Heart left ventricle (tissue), 16 donors: ENCODE results near the gene BICD2. TPM values are rescaled to one million over a fixed set of nuclear protein-coding genes. Genes with fewer than 3 reads are reported as not detected.
A peak's percentile ranks its signal among the peaks of the same experiment; 100 is the strongest.

Experiments used
- ATAC-seq, 4 donors: fragments of 200-7000 bp; cut with Tn5 transposase; one replicate each; pipeline ENCODE4 v1.9.1; 2020 to 2022; ENCODE audit warnings: moderate library complexity in 4 of 4, mild to moderate bottlenecking in 3 of 4, moderate number of reproducible peaks in 1 of 4
- DNase-seq, 5 donors: peaks; one replicate each; pipeline ENCODE4 v3.0.0-alpha.2; 2020
- H3K27ac ChIP-seq, 12 donors: fragments of 200-600 bp; sonication (generic) in 4 of 12; one replicate each; pipeline versions ENCODE4 v1.5.0 to v1.8.0; 2016 to 2022; ENCODE audit warnings: mild to moderate bottlenecking in 2 of 12
- H3K27me3 ChIP-seq, 9 donors: fragments of 200-600 bp; sonication (generic) in 2 of 9; one replicate each; pipeline versions ENCODE4 v1.5.1 to v1.8.0; 2016 to 2022; ENCODE audit warnings: mild to moderate bottlenecking in 3 of 9
- H3K36me3 ChIP-seq, 9 donors: fragments of 200-600 bp; sonication (generic) in 2 of 9; one replicate each; pipeline versions ENCODE4 v1.5.0 to v1.8.0; 2018 to 2022; ENCODE audit warnings: mild to moderate bottlenecking in 2 of 9
- H3K4me1 ChIP-seq, 12 donors: fragments of 200-600 bp; sonication (generic) in 4 of 12; one replicate each; pipeline versions ENCODE4 v1.5.0 to v1.8.0; 2016 to 2022; ENCODE audit warnings: mild to moderate bottlenecking in 3 of 12
- H3K4me3 ChIP-seq, 12 donors: fragments of 200-600 bp; sonication (generic) in 4 of 12; one replicate each; pipeline versions ENCODE4 v1.5.0 to v1.8.0; 2017 to 2022; ENCODE audit warnings: mild to moderate bottlenecking in 9 of 12, moderate library complexity in 4 of 12
- H3K9me3 ChIP-seq, 12 donors: fragments of 200-600 bp; sonication (generic) in 4 of 12; one replicate each; pipeline versions ENCODE4 v1.5.0 to v1.8.0; 2016 to 2022; ENCODE audit warnings: mild to moderate bottlenecking in 1 of 12
- CTCF ChIP-seq, 12 donors: fragments of 200-600 bp; sonication (generic) in 4 of 12; IDR thresholded peaks; one replicate each; pipeline versions ENCODE4 v1.5.0 to v1.8.0; 2018 to 2022; ENCODE audit warnings: antibody characterized with exemption in 12 of 12, mild to moderate bottlenecking in 5 of 12
- POLR2A ChIP-seq, 2 donors: fragments of 450-650 bp; IDR thresholded peaks; one replicate each; pipeline ENCODE4 v1.6.1; 2017; ENCODE audit warnings: antibody characterized with exemption in 2 of 2, mild to moderate bottlenecking in 2 of 2, moderate library complexity in 2 of 2
- WGBS, 4 donors: extraction: QIAGEN DNeasy Blood & Tissue Kit in 2 of 4; methylation state at CpG; one replicate each; pipeline versions ENCODE4 v1.1.5 to v1.1.7; 2013 to 2018; 5-methylcytosine and 5-hydroxymethylcytosine counted together
- intact Hi-C, 10 donors: fragments of 100-400 bp; cut with DNase I; formaldehyde crosslinking; loops; one replicate each; pipeline versions ENCODE4 v1.11.1 to v1.14.2; 2022
- polyA plus RNA-seq, 2 donors: library from polyadenylated mRNA; stranded (reverse); fragments of 200-250 nt; gene quantifications; one replicate each; pipeline ENCODE4 v1.2.3, GENCODE V29; 2013
- total RNA-seq, 9 donors: library from RNA; depleted of rRNA in 2 of 9; stranded (reverse); fragments of >200 nt in 2 of 9; fragmentation: NEBNext Ultra II Directional in 3 of 9; extraction: Animal tissue kit (Norgen Biotek cat#: 25700) in 3 of 9; gene quantifications; one replicate each; pipeline versions ENCODE4 v1.1.0 to v1.2.4, GENCODE V29; 2016 to 2023
- donor health status: ischemic (EF 13 %, LVEDD 7.1; RV severe dilation, severe dysfunction).
- donor health status: healthy with polysubstance abuse.
- donor health status: DM: no; HTN: yes; CAD: no.
- donor health status: DM: no; HTN: no; CAD: no.
- donor health status: ischemic (EF 25% LVEDD 6.9; RV normal size, moderate dysfunction).
- donor health status: ischemic (EF 25% LVEDD 5.7; RV mildly dilated, moderate dysfunction).
- donor health status: healthy.
- donor health status: DM: yes; HTN: yes; CAD: no.
- donor health status: ischemic (EF 35%, LVEDD 5.7; RV mildly dilated, moderate dysfunction).
- donor health status: nonischemic (EF 11% LVEDD 7.7; RV severe dilation, severe dysfunction).
- donor health status: DM: yes; HTN: yes; CAD: no.
- donor health status: PGD.
- donor health status: ischemic (EF 29% LVEDD 5.4; RV normal size, mild dysfunction).
- donor health status: nonischemic (EF 23%, LVEDD 6.1; RV moderate dilation, normal function).

BICD2 gene
- total and polyA plus RNA-seq, 11 donors, result 17.6 to 56.7 (median 35.9) TPM

GRCh38 chr9:92746567-92747458 lies 17.8 kb downstream of the BICD2 start:
- TF ChIP-seq POLR2A (IDR thresholded peaks at IDR 0.05), result no peak
- no peak for TF ChIP-seq CTCF (IDR thresholded peaks at IDR 0.05)
- peaks cover 13 to 85% (median 60%) of the 10 kb centered on the region in 12 donors for H3K4me1 ChIP-seq
- no peaks in the 10 kb centered on the region for H3K36me3 ChIP-seq
- no peaks in the 10 kb centered on the region for H3K27me3 ChIP-seq
- intact Hi-C loops, result no loop called here
- H3K27ac ChIP-seq, result peak overlapping the region in 10 of 12 donors; percentile 10 to 59 (median 43)
- WGBS, 4 donors, result 64 to 76% (median 72%) methylated on average over 13 to 14 of the region's 14 CpGs
- ATAC-seq (peak in 3 of 4 donors; percentile 7 to 33 (median 21)), DNase-seq (no peak)
- H3K9me3 ChIP-seq, result no peaks in the 10 kb centered on the region
- H3K4me3 ChIP-seq, result no peak overlapping the region

DNA sequence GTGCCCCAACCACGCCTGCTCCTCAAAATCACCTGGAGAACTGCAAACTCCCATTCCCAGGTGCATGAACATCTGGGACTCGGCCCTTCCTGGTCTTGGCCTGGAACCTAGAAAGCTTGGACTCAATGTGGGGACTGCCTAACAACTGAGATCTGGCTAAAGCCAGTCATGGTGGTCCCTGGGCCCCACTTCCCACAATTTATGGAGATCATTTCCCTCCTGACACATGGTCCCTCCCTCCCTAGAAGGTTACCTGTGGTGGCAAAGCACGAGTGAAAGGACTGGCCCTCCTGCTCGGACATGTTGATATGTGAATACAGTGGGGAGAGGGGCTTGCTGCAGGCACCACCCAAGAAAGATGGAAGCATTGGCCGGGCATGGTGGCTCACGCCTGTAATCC lies 18.8 kb downstream of the BICD2 start:
- DNase-seq, result no peak
- no peaks in the 10 kb centered on the region for H3K36me3 ChIP-seq
- 78 to 97% (median 91%) methylated on average over 6 of the region's 6 CpGs for WGBS, 4 donors
- no peaks in the 10 kb centered on the region for H3K9me3 ChIP-seq
- TF ChIP-seq POLR2A (IDR thresholded peaks at IDR 0.05) (no peak), CTCF (IDR thresholded peaks at IDR 0.05) (no peak)
- H3K4me1 ChIP-seq, result peaks cover 14 to 91% (median 69%) of the 10 kb centered on the region in 12 donors
- no peak overlapping the region for H3K4me3 ChIP-seq
- ATAC-seq, result no peak
- no peak overlapping the region for H3K27ac ChIP-seq
- no peaks in the 10 kb centered on the region for H3K27me3 ChIP-seq
- intact Hi-C loops, result no loop called here

DNA sequence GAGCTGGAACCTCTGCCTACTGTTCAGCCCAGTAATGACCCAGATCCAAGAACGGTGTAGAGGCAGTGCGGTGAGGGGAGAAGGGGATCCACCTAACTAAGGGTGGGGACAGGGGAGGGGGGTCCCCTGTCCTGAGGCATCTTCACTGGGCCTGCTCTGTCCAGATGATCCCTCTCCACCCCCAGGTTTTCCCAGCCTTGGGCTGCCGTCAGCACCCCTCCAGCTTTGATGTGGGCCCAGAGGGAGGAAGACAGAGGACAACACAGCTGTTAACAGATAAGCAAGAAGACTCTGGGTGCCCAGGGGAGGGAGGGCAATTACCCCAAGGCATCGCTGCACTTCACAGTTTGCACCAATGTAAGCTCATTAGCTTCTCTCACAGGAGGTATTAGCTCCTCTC lies 19.3 kb downstream of the BICD2 start:
- intact Hi-C loops, result no loop called here
- 72 to 81% (median 78%) methylated on average over 4 of the region's 4 CpGs for WGBS, 4 donors
- no peak overlapping the region for H3K4me3 ChIP-seq
- no peaks in the 10 kb centered on the region for H3K9me3 ChIP-seq
- ATAC-seq (no peak), DNase-seq (no peak)
- no peaks in the 10 kb centered on the region for H3K36me3 ChIP-seq
- peaks cover 16 to 94% (median 72%) of the 10 kb centered on the region in 12 donors for H3K4me1 ChIP-seq
- no peak overlapping the region for H3K27ac ChIP-seq
- H3K27me3 ChIP-seq, result no peaks in the 10 kb centered on the region
- no peak for TF ChIP-seq CTCF (IDR thresholded peaks at IDR 0.05)
- no peak for TF ChIP-seq POLR2A (IDR thresholded peaks at IDR 0.05)

DNA sequence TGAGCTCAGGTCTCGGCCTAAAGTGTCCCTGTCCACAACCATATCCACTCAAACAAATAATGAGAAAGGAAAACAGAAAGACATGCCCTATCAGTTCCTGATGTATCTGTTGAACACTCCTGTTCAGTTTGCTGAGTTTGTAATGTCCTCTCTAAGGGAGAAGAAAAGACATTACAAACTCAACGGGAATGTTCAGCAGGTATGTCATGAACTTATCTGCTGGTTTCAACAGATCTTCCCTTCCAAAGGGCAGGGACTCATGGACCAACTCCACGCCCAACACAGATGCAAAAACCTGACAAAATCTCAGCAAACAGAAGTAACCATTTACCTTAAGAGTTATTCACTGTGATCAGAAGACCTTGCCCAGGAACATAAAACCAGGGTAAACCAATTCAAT lies 23.7 kb downstream of the BICD2 start:
- no peak for DNase-seq
- intact Hi-C loops, result no loop called here
- TF ChIP-seq POLR2A (IDR thresholded peaks at IDR 0.05) (no peak), CTCF (IDR thresholded peaks at IDR 0.05) (no peak)
- H3K36me3 ChIP-seq, result no peaks in the 10 kb centered on the region
- H3K27me3 ChIP-seq, result no peaks in the 10 kb centered on the region
- peak overlapping the region in 8 of 12 donors; percentile 2 to 41 (median 26) for H3K4me3 ChIP-seq
- H3K9me3 ChIP-seq, result no peaks in the 10 kb centered on the region
- no peak for ATAC-seq
- H3K27ac ChIP-seq, result peak overlapping the region; percentile 26 to 91 (median 66)
- H3K4me1 ChIP-seq, result peaks cover 14 to 94% (median 74%) of the 10 kb centered on the region in 12 donors
- WGBS, 4 donors, result 51 to 59% (median 58%) methylated on average over 3 of the region's 3 CpGs
